Measurements from ENCODE around the gene CISD2. TPM values are rescaled to one million over a fixed set of nuclear protein-coding genes. Genes with fewer than 3 reads are reported as not detected.

Gene CISD2
- total and polyA plus RNA-seq, 2 experiments from 2014 or later, result 34.1 to 102 TPM

- Histone ChIP-seq H3K4me2 (no peak overlapping the region), H3K36me3 (ENCODE audit: insufficient read depth) (no peaks in the 10 kb centered on the region), H3K27ac (ENCODE audit: low read depth) (no peak overlapping the region), H3K4me3 (no peak overlapping the region), H3K27me3 (ENCODE audit: insufficient read depth) (no peaks in the 10 kb centered on the region), H3K4me1 (ENCODE audit: insufficient read depth) (peaks cover 42% of the 10 kb centered on the region), H2AFZ (no peak overlapping the region), H3K79me2 (replicated peaks; ENCODE audit: insufficient read depth) (peaks cover 26% of the 10 kb centered on the region), H4K20me1 (replicated peaks; ENCODE audit: insufficient read depth) (no peaks in the 10 kb centered on the region), H3F3A (replicated peaks; ENCODE audit: low read depth) (peaks cover 4% of the 10 kb centered on the region; the same call in 1 of the 2 replicates), H3K9me2 (ENCODE audit: insufficient read depth) (no peaks in the 10 kb centered on the region)
- Mint-ChIP-seq H3K4me3 (no peak overlapping the region), H3K27me3 (ENCODE audit: insufficient read depth, low read depth, poor library complexity) (peaks cover 12% of the 10 kb centered on the region), H3K36me3 (ENCODE audit: low read depth) (no peaks in the 10 kb centered on the region), H3K9me3 (no peaks in the 10 kb centered on the region), H3K27ac (no peak overlapping the region), H3K4me1 (peaks cover 33% of the 10 kb centered on the region)
- ATAC-seq (no peak), DNase-seq (ENCODE audit: low spot score) (no peak)
- TF ChIP-seq CTCF (conservative IDR thresholded peaks at IDR 0.05; ENCODE audit: low read depth in 2 of 2) (no peak), ZNF114 (CRISPR knock-in tag; IDR thresholded peaks at IDR 0.05) (no peak), JUNB (IDR thresholded peaks at IDR 0.05; ENCODE audit: unreplicated experiment) (no peak), STAT1 (IDR thresholded peaks at IDR 0.05; ENCODE audit: unreplicated experiment) (no peak), ZNF331 (CRISPR knock-in tag; IDR thresholded peaks at IDR 0.05; ENCODE audit: low read depth) (no peak), EZH2 (IDR thresholded peaks at IDR 0.05; ENCODE audit: low read depth, unreplicated experiment) (no peak), ZNF462 (CRISPR knock-in tag; IDR thresholded peaks at IDR 0.05) (no peak), NANOG (IDR thresholded peaks at IDR 0.05; ENCODE audit: borderline replicate concordance) (no peak), CREB1 (CRISPR knock-in tag; IDR thresholded peaks at IDR 0.05; ENCODE audit: low read depth) (no peak), ETS1 (IDR thresholded peaks at IDR 0.05) (no peak), POLR2AphosphoS5 (IDR thresholded peaks at IDR 0.05; ENCODE audit: low read depth) (no peak), EZH2phosphoT487 (IDR thresholded peaks at IDR 0.05; ENCODE audit: unreplicated experiment) (no peak), REST (IDR thresholded peaks at IDR 0.05; ENCODE audit: unreplicated experiment) (no peak)
Measured at GRCh38 chr4:102832667-102833066, 36.1 kb upstream of the CISD2 start.
